ENCODE measurements around the gene TIMM22.
A peak's percentile ranks its signal among the peaks of the same experiment; 100 is the strongest.
"Not testable (repeated sequence)": the region's sequence is repeated elsewhere in the genome, so short reads cannot be mapped to it uniquely, and the experiment has no call there.

TIMM22 gene

DNA sequence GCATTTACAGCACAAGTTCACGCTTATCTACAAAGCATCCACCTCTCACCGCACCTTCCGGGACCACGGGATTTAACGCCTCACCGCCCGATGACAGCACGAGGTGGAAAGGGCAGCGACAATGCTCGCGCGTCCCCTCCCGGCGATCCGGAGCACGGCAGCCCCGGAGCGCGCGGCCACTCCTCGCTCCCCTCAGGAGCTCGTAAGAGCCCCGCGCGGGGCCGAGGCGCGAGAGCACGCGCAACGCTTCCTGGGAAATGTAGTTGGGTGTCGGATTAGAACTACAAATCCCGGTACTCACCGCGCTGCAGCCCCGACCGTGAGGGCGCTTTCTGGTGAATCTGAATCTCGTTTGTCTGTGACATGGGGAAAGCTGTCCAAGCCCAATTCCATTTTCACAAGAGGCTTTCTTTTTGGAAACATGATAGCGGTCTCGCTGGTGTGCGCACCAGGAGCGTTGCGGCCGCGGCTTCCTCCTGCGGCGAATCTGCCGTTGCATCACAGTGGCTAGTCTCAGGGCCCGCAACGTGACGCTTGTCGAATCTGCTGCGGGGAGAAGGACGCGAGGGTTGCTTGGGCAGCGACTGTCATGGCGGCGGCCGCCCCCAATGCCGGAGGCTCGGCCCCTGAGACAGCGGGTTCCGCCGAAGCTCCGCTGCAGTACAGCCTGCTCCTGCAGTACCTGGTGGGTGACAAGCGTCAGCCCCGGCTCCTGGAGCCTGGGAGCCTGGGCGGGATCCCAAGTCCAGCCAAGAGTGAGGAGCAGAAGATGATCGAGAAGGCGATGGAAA, at the start of gene TIMM22:
Gene TIMM22, plus strand, starts transcription at position 576 of the 791 bp plus-strand sequence. Its CDS starts 14 bp downstream, at position 590.
- peak; percentile 85 for TF ChIP-seq CTCF (IDR thresholded peaks at IDR 0.05; ENCODE audit: low read depth, low read length)
- DNase-seq (ENCODE audit: extremely low read depth, low read depth) = peak; percentile 94

DNA sequence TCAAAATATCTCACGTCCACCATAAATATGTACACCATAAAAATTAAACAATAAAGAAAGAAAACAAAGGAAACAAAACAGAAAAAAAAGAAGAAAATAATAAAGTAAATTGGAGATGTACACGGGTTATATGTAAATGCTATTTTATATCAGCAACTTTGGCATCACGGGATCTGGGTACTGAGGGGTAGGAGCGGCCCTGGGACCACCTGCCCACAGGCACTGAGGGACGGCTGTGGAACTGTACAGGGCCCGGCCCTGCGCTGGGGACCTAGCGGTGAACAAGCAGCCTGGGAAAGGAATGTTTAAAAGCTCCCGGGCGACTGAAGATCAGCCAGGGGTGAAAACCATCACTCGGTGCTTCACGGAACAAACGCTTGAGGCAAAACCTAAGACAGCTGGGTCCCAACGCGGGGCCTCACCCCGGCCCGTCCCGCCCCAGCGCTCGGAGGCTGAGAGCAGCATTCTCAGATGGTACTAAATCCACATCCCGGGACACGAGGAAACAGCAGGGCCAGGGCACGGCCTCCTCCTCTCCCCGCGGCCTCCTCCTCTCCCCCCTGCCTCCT, 48.6 kb upstream of the TIMM22 start:
- TF ChIP-seq CTCF (IDR thresholded peaks at IDR 0.05; ENCODE audit: low read depth, low read length) = no peak
- peak; percentile 18 for DNase-seq (ENCODE audit: extremely low read depth, low read depth)

DNA sequence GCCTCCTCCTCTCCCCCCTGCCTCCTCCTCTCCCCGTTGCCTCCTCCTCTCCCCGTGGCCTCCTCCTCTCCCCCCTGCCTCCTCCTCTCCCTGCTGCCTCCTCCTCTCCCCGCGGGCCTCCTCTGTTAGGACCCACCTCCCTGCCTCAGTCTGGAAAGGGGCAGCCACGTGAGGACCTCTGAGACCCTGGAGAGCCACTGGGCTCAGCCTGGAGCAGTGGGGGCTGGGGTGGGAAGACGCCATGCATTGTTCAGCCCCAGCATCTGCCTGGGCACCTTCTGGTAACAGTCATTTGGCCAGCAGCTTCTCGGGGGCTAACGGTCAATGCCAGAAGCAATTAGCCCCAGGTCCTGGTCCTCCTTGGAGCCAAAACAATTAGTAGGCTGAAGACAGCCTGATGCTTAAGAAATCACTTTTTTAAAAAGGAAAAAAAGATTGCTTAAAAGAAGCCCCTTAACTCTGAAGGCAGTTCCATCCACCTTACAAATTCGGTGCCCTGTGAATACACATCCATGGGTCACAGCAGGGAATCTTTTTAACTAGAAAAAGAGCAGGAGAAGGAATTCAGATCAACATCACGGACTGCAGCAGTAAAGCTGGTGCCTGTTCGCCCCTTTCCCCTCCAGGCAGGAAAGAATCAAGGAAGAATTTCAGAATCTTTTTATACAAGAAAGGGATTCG, 47.2 kb upstream of the TIMM22 start:
- DNase-seq (ENCODE audit: extremely low read depth, low read depth) = no peak
- TF ChIP-seq CTCF (IDR thresholded peaks at IDR 0.05; ENCODE audit: low read depth, low read length) = no peak

DNA sequence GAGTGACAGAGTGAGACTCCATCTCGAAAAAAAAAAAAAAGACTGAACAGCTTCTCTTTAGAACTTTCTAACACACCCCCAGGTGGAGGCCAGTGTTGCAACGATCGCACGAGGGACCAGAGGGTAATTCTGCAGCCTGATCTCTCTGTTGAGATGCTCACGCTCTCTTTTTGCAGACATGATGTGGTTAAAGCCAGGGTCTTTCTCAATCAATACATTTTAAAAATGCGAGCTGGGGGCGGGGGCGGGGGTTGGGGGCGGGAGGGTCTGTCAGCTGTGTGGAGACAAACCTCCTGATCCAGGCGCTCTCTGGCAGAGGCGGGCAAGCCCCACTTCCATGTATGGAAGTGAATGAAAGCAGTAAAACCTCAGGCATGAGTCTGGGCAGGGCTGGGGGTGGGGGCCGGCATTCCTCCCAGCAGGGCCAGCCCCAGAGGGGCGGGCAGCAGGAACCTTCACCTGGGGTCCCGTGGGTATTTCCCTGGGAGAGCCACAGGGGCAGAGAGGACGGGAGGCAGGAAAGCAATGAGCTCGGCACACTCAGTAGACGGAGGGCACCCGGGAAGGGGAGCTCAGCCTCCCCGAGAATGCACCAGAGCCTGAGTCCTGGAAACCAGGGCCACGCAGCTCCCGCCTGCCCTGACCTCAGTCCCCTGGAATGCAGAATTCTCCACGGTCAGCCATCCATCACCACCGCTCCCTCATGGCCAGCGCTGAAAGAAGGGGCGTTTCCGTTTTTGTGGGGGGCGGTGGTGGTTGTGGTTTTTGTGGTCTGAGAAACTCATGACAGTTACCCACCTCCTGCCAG, 45.4 kb upstream of the TIMM22 start:
- peak; percentile 82 for DNase-seq (ENCODE audit: extremely low read depth, low read depth)
- no peak for TF ChIP-seq CTCF (IDR thresholded peaks at IDR 0.05; ENCODE audit: low read depth, low read length)

- DNase-seq (ENCODE audit: extremely low read depth, low read depth) = not testable (repeated sequence)
These were observed 44.3 kb upstream of the TIMM22 start for GRCh38 chr17:952592-952991.

DNA sequence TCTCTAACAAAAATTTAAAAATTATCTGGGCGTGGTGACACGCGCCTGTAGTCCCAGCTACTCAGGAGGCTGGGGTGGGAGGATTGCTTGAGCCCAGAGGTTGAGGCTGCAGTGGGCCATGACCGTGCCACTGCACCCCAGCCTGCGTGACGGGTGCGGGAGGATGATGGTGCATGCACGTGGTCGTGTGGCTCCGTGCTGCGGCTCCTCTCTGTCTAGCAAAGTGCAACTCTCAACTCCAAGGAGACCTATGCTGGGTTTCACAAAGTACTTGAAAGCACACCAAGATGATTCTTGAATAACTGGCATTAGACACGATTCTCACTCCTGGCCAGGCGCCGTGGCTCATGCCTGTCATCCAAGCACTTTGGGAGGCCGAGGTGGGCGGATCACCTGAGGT, 43.2 kb upstream of the TIMM22 start:
- DNase-seq (ENCODE audit: extremely low read depth, low read depth) = no peak
- no peak for TF ChIP-seq CTCF (IDR thresholded peaks at IDR 0.05; ENCODE audit: low read depth, low read length)

DNA sequence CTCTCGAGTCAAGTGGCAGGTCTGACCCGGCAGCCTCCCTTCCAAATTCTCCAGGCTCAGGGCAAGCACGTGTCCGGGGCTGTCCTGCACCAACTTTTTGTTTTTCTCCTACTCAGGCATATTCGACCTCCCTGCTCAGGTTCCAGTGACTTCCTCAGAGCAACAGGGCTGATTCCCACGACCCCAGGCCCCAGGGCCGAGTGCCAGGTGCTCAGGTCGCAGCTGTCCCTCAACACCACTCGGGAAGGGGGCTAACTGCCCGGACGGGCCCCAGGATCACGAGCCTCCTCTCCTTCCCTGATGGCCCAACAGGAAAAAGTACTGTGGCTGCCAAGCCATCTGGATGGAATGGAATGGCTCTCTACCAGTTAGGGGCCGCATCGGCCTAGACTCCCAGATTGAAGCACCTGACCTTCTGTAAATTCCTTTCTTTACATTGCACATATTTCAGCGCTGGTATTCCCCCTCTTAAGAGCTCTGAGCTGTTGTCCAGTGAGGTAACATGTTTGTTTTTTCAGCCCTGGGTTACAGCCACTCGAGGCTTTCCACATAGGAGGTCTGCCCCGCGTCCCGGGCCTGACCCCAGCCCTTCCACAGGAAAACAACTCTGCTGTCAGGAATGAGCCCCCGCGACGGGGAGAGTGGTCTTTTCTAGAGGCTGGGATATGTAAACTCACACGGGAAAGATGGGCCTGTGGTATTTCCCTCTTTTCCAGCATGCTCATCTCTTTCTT, 42.3 kb upstream of the TIMM22 start:
- DNase-seq (ENCODE audit: extremely low read depth, low read depth) = no peak
- no peak for TF ChIP-seq CTCF (IDR thresholded peaks at IDR 0.05; ENCODE audit: low read depth, low read length)

All from AG09319 (cell line).